ENCODE data around the gene REELD1. TPM values are rescaled to one million over a fixed set of nuclear protein-coding genes. Genes with fewer than 3 reads are reported as not detected.

REELD1 gene
- total RNA-seq, 1 experiment from 2014 or later = not detected

- TF ChIP-seq EZH2 (IDR thresholded peaks at IDR 0.05; ENCODE audit: low read depth) (no peak), CTCF (conservative IDR thresholded peaks at IDR 0.05) (no peak)
- ChIA-PET POLR2A (ENCODE audit: unreplicated experiment) (no interaction called here), CTCF (no interaction called here)
- Histone ChIP-seq H4K20me1 (ENCODE audit: insufficient read depth) (no peaks in the 10 kb centered on the region), H3K36me3 (ENCODE audit: low read depth) (no peaks in the 10 kb centered on the region), H3K27me3 (ENCODE audit: insufficient read depth, low read depth) (no peaks in the 10 kb centered on the region), H3K9me2 (ENCODE audit: insufficient read depth) (no peaks in the 10 kb centered on the region), H3K9me3 (ENCODE audit: insufficient read depth, low read depth) (no peaks in the 10 kb centered on the region), H3F3A (ENCODE audit: insufficient read depth, low read depth) (no peaks in the 10 kb centered on the region), H3K4me3 (no peak overlapping the region), H3K79me2 (ENCODE audit: low read depth) (no peaks in the 10 kb centered on the region), H3K4me1 (replicated peaks; ENCODE audit: insufficient read depth) (no peaks in the 10 kb centered on the region), H2AFZ (no peak overlapping the region), H3K27ac (no peak overlapping the region), H3K4me2 (no peak overlapping the region)
- DNase-seq = no peak
- BruUV-seq (replicated peaks) = no TSS peak
- intact Hi-C loops (cut with micrococcal nuclease; ENCODE audit: unreplicated experiment) = no loop called here
Measured at GRCh38 chr4:146194212-146194611, 20.1 kb upstream of the REELD1 start.

- BruUV-seq (replicated peaks) = no TSS peak
- Histone ChIP-seq H3K9me3 (ENCODE audit: insufficient read depth, low read depth) (no peaks in the 10 kb centered on the region), H3K79me2 (ENCODE audit: low read depth) (no peaks in the 10 kb centered on the region), H3K27me3 (ENCODE audit: insufficient read depth, low read depth) (no peaks in the 10 kb centered on the region), H2AFZ (no peak overlapping the region), H3K4me3 (no peak overlapping the region), H3K9me2 (ENCODE audit: insufficient read depth) (no peaks in the 10 kb centered on the region), H3K27ac (no peak overlapping the region), H4K20me1 (ENCODE audit: insufficient read depth) (no peaks in the 10 kb centered on the region), H3K4me2 (no peak overlapping the region), H3K4me1 (replicated peaks; ENCODE audit: insufficient read depth) (no peaks in the 10 kb centered on the region), H3F3A (ENCODE audit: insufficient read depth, low read depth) (no peaks in the 10 kb centered on the region), H3K36me3 (ENCODE audit: low read depth) (no peaks in the 10 kb centered on the region)
- ChIA-PET POLR2A (ENCODE audit: unreplicated experiment) (no interaction called here), CTCF (no interaction called here)
- intact Hi-C loops (cut with micrococcal nuclease; ENCODE audit: unreplicated experiment) = no loop called here
- DNase-seq = no peak
- TF ChIP-seq EZH2 (IDR thresholded peaks at IDR 0.05; ENCODE audit: low read depth) = no peak
- no peak for TF ChIP-seq CTCF (conservative IDR thresholded peaks at IDR 0.05)
Measured at GRCh38 chr4:146202665-146203064, 11.7 kb upstream of the REELD1 start.

GRCh38 chr4:146207410-146207809 lies 6.9 kb upstream of the REELD1 start:
- H3K36me3 ChIP-seq (ENCODE audit: low read depth) = no peaks in the 10 kb centered on the region
- intact Hi-C loops (cut with micrococcal nuclease; ENCODE audit: unreplicated experiment) = no loop called here
- no peak overlapping the region for H3K27ac ChIP-seq
- H2AFZ ChIP-seq = no peak overlapping the region
- CTCF ChIA-PET = no interaction called here
- no peak overlapping the region for H3K4me2 ChIP-seq
- H3K4me1 ChIP-seq (replicated peaks; ENCODE audit: insufficient read depth) = no peaks in the 10 kb centered on the region
- H3K4me3 ChIP-seq = no peak overlapping the region
- H4K20me1 ChIP-seq (ENCODE audit: insufficient read depth) = no peaks in the 10 kb centered on the region
- TF ChIP-seq EZH2 (IDR thresholded peaks at IDR 0.05; ENCODE audit: low read depth) (no peak), CTCF (conservative IDR thresholded peaks at IDR 0.05) (no peak)
- BruUV-seq (replicated peaks) = no TSS peak
- no peak for DNase-seq
- no peaks in the 10 kb centered on the region for H3K27me3 ChIP-seq (ENCODE audit: insufficient read depth, low read depth)
- no peaks in the 10 kb centered on the region for H3K79me2 ChIP-seq (ENCODE audit: low read depth)
- H3F3A ChIP-seq (ENCODE audit: insufficient read depth, low read depth) = no peaks in the 10 kb centered on the region
- POLR2A ChIA-PET (ENCODE audit: unreplicated experiment) = no interaction called here
- no peaks in the 10 kb centered on the region for H3K9me2 ChIP-seq (ENCODE audit: insufficient read depth)
- H3K9me3 ChIP-seq (ENCODE audit: insufficient read depth, low read depth) = no peaks in the 10 kb centered on the region
